ENCODE measurements around the gene TPD52L1. TPM values are rescaled to one million over a fixed set of nuclear protein-coding genes. Genes with fewer than 3 reads are reported as not detected.

Gene TPD52L1
- total and polyA plus RNA-seq, 2 donors from 2014 or later = 69.1 to 91.1 TPM

GRCh38 chr6:125307150-125307838 lies 153.7 kb downstream of the TPD52L1 start:
- Histone ChIP-seq H3K9ac (ENCODE audit: low read length in 3 of 3) (no peak overlapping the region), H3K4me3 (ENCODE audit: low read length in 3 of 3) (no peak overlapping the region), H3K36me3 (ENCODE audit: control insufficient read depth in 2 of 3, insufficient read depth in 3 of 3, low read length in 3 of 3) (no peaks in the 10 kb centered on the region), H3K9me3 (ENCODE audit: control insufficient read depth in 2 of 3, insufficient read depth in 1 of 3, low read length in 3 of 3) (no peaks in the 10 kb centered on the region), H3K27ac (ENCODE audit: low read depth in 2 of 2, low read length in 2 of 2) (no peak overlapping the region), H3K4me1 (ENCODE audit: control insufficient read depth in 2 of 3, insufficient read depth in 2 of 3, low read depth in 1 of 3, low read length in 3 of 3) (peaks cover 0 to 2% (median 0%) of the 10 kb centered on the region in 3 donors), H3K27me3 (ENCODE audit: control insufficient read depth, insufficient read depth, low read length) (no peaks in the 10 kb centered on the region)
- DNase-seq = no peak
- intact Hi-C loops (cut with DNase I) = no loop called here
- TF ChIP-seq CTCF (IDR thresholded peaks at IDR 0.05; ENCODE audit: borderline replicate concordance, extremely low read depth, insufficient read depth) = no peak
- no peak for FAIRE-seq

GRCh38 chr6:125307964-125308615 lies 154.5 kb downstream of the TPD52L1 start:
- no peak overlapping the region for H3K9ac ChIP-seq (ENCODE audit: low read length in 3 of 3)
- H3K4me3 ChIP-seq (ENCODE audit: low read length in 3 of 3) = no peak overlapping the region
- no peaks in the 10 kb centered on the region for H3K9me3 ChIP-seq (ENCODE audit: control insufficient read depth in 2 of 3, insufficient read depth in 1 of 3, low read length in 3 of 3)
- no peak overlapping the region for H3K27ac ChIP-seq (ENCODE audit: low read depth in 2 of 2, low read length in 2 of 2)
- no peaks in the 10 kb centered on the region for H3K36me3 ChIP-seq (ENCODE audit: control insufficient read depth in 2 of 3, insufficient read depth in 3 of 3, low read length in 3 of 3)
- intact Hi-C loops (cut with DNase I) = no loop called here
- no peak for TF ChIP-seq CTCF (IDR thresholded peaks at IDR 0.05; ENCODE audit: borderline replicate concordance, extremely low read depth, insufficient read depth)
- DNase-seq (no peak), FAIRE-seq (no peak)
- peaks cover 0 to 2% (median 0%) of the 10 kb centered on the region in 3 donors for H3K4me1 ChIP-seq (ENCODE audit: control insufficient read depth in 2 of 3, insufficient read depth in 2 of 3, low read depth in 1 of 3, low read length in 3 of 3)
- H3K27me3 ChIP-seq (ENCODE audit: control insufficient read depth, insufficient read depth, low read length) = no peaks in the 10 kb centered on the region

GRCh38 chr6:125310994-125311649 lies 157.5 kb downstream of the TPD52L1 start:
- intact Hi-C loops (cut with DNase I) = loop anchor here (5.0 kb wide), 1 partner anchor 456 kb away; no protein-coding TSS in a partner anchor
- FAIRE-seq (peak; percentile 91), DNase-seq (peak in 4 of 5 donors; percentile 36 to 85 (median 63))

More at GRCh38 chr6:125310994-125311649, 157.5 kb downstream of the TPD52L1 start:
- peaks cover 0 to 2% (median 0%) of the 10 kb centered on the region in 3 donors for H3K4me1 ChIP-seq (ENCODE audit: control insufficient read depth in 2 of 3, insufficient read depth in 2 of 3, low read depth in 1 of 3, low read length in 3 of 3)
- H3K9ac ChIP-seq (ENCODE audit: low read length in 3 of 3) = no peak overlapping the region
- H3K9me3 ChIP-seq (ENCODE audit: control insufficient read depth in 2 of 3, insufficient read depth in 1 of 3, low read length in 3 of 3) = no peaks in the 10 kb centered on the region
- TF ChIP-seq CTCF (IDR thresholded peaks at IDR 0.05; ENCODE audit: borderline replicate concordance, extremely low read depth, insufficient read depth) = peak; percentile 81
- H3K27me3 ChIP-seq (ENCODE audit: control insufficient read depth, insufficient read depth, low read length) = no peaks in the 10 kb centered on the region
- no peak overlapping the region for H3K27ac ChIP-seq (ENCODE audit: low read depth in 2 of 2, low read length in 2 of 2)
- H3K4me3 ChIP-seq (ENCODE audit: low read length in 3 of 3) = no peak overlapping the region
- H3K36me3 ChIP-seq (ENCODE audit: control insufficient read depth in 2 of 3, insufficient read depth in 3 of 3, low read length in 3 of 3) = no peaks in the 10 kb centered on the region
